Islet precursor cell (in vitro differentiated cells): Measurements from ENCODE around the gene L3MBTL4.

Source experiments
- DNase-seq: peaks from one replicate; pipeline ENCODE4 v3.0.0-alpha.2; 2018

L3MBTL4 gene

GRCh38 chr18:6018671-6019070 is 396.0 kb downstream of the L3MBTL4 start:
- no peak for DNase-seq

- DNase-seq = no peak
Measured at GRCh38 chr18:6017171-6017570, 397.5 kb downstream of the L3MBTL4 start.

- DNase-seq = no peak
Measured at GRCh38 chr18:6015364-6015763, 399.3 kb downstream of the L3MBTL4 start.

- DNase-seq = no peak
Measured at GRCh38 chr18:6013171-6013810, 401.4 kb downstream of the L3MBTL4 start.

GRCh38 chr18:6010921-6011320 is 403.8 kb downstream of the L3MBTL4 start:
- DNase-seq = no peak

GRCh38 chr18:6010284-6010683 is 404.4 kb downstream of the L3MBTL4 start:
- no peak for DNase-seq

GRCh38 chr18:6009756-6010155 is 405.0 kb downstream of the L3MBTL4 start:
- DNase-seq = no peak

GRCh38 chr18:6004683-6005082 is 410.0 kb downstream of the L3MBTL4 start:
- no peak for DNase-seq

GRCh38 chr18:6004119-6004518 is 410.6 kb downstream of the L3MBTL4 start:
- no peak for DNase-seq

- DNase-seq = no peak
Measured at GRCh38 chr18:6001867-6002266, 412.8 kb downstream of the L3MBTL4 start.

GRCh38 chr18:5998907-5999306 is 415.8 kb downstream of the L3MBTL4 start:
- DNase-seq = no peak

- peak; percentile 82 for DNase-seq
Measured at GRCh38 chr18:5998166-5998881, 416.4 kb downstream of the L3MBTL4 start.

GRCh38 chr18:5997361-5997760 is 417.4 kb downstream of the L3MBTL4 start:
- DNase-seq = peak; percentile 54

GRCh38 chr18:5995626-5996025 is 419.1 kb downstream of the L3MBTL4 start:
- no peak for DNase-seq

- no peak for DNase-seq
Measured at GRCh38 chr18:5993938-5994337, 420.8 kb downstream of the L3MBTL4 start.

- no peak for DNase-seq
Measured at GRCh38 chr18:5992381-5992780, 422.3 kb downstream of the L3MBTL4 start.

- DNase-seq = no peak
Measured at GRCh38 chr18:5987249-5987648, 427.5 kb downstream of the L3MBTL4 start.

- no peak for DNase-seq
Measured at GRCh38 chr18:5986257-5986931, 428.3 kb downstream of the L3MBTL4 start.

- no peak for DNase-seq
Measured at GRCh38 chr18:5984245-5984644, 430.5 kb downstream of the L3MBTL4 start.

- peak; percentile 78 for DNase-seq
Measured at GRCh38 chr18:5983488-5983887, 431.2 kb downstream of the L3MBTL4 start.

GRCh38 chr18:5982332-5982731 is 432.4 kb downstream of the L3MBTL4 start:
- DNase-seq = no peak

GRCh38 chr18:5980721-5981120 is 434.0 kb downstream of the L3MBTL4 start:
- DNase-seq = peak; percentile 42

- DNase-seq = peak; percentile 43
Measured at GRCh38 chr18:5979971-5980457, 434.7 kb downstream of the L3MBTL4 start.
